Body of pancreas (tissue), 4 donors: ENCODE results near the gene TAF1D. TPM values are rescaled to one million over a fixed set of nuclear protein-coding genes. Genes with fewer than 3 reads are reported as not detected.

ENCODE experiments used
- ATAC-seq: fragments of 150-250 bp; one replicate; pipeline ENCODE4 v1.9.1; 2016
- DNase-seq, 4 donors: peaks; one replicate each; pipeline ENCODE4 v3.0.0-alpha.2; 2019
- H3K27ac ChIP-seq, 4 donors: fragments of 200-600 bp; sonication (generic); 1 replicate in 3 of 4; 2 replicates in 1 of 4; pipeline versions ENCODE4 v1.5.1 to v1.6.1; 2016 to 2019; ENCODE audit warnings: mild to moderate bottlenecking in 1 of 4, mixed read lengths in 1 of 4, moderate library complexity in 1 of 4
- H3K27me3 ChIP-seq, 2 donors: fragments of 200-600 bp; sonication (generic); one replicate each; pipeline ENCODE4 v1.6.0; 2016; ENCODE audit warnings: mild to moderate bottlenecking in 1 of 2
- H3K36me3 ChIP-seq, 2 donors: fragments of 200-600 bp; sonication (generic); replicated peaks in 1 of 2; 2 replicates each; pipeline ENCODE4 v1.5.1; 2016; ENCODE audit warnings: low read depth in 2 of 2; ENCODE audit not compliant: insufficient read depth in 1 of 2
- H3K4me1 ChIP-seq: fragments of 200-600 bp; sonication (generic); one replicate; pipeline ENCODE4 v1.6.0; 2016
- H3K4me3 ChIP-seq, 2 donors: fragments of 200-600 bp; sonication (generic); 1 replicate in 1 of 2; 2 replicates in 1 of 2; pipeline ENCODE4 v1.5.1; 2016 to 2019
- H3K9me3 ChIP-seq, 3 donors: fragments of 200-600 bp; sonication (generic); 1 replicate in 2 of 3; 2 replicates in 1 of 3; pipeline ENCODE4 v1.5.1; 2016
- POLR2A ChIP-seq, 3 donors: fragments of 450-650 bp; IDR thresholded peaks; one replicate each; pipeline ENCODE4 v1.6.1; 2016; ENCODE audit warnings: antibody characterized with exemption in 3 of 3, mild to moderate bottlenecking in 2 of 3
- WGBS, 2 donors: methylation state at CpG; one replicate each; pipeline ENCODE4 v1.1.5; 2017; 5-methylcytosine and 5-hydroxymethylcytosine counted together
- intact Hi-C: fragments of 100-400 bp; cut with DNase I; formaldehyde crosslinking; loops from one replicate; pipeline ENCODE4 v1.15.1; 2023
- total RNA-seq, 2 donors: library from RNA; depleted of rRNA; stranded (reverse); fragments of >200 nt; gene quantifications; one replicate each; pipeline ENCODE4 v1.1.0, GENCODE V29; 2016
- TF ChIP-seq, protein P1 (sequence below), 7 experiments: fragments of 450-650 bp in 4 of 7; fragments of 200-600 bp in 3 of 7; sonication (generic) in 3 of 7; IDR thresholded peaks; one replicate each; pipeline ENCODE4 v1.5.1; 2016 to 2019; ENCODE audit warnings: antibody characterized with exemption in 7 of 7

TAF1D gene
- total RNA-seq, 2 donors from 2014 or later = 113 to 177 TPM

DNA sequence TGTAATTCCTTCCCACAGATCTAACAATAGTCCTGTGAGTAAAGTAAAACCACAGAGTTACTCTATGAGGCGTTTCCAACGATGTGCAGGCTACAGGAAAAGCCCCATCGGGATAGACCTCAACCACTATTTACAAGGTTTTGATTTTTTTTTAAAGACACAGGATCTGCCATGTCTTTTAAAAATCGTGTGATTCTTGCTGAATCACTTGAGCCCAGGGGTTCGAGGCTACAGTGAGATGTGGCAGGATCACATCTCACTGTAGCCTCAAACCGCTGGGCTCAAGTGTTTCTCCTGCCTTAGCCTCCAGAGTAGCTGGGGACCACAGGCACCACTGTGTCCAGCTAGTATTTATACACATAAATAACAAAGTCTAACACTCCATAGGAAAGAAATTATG lies 7.8 kb downstream of the TAF1D start:
- ATAC-seq (no peak), DNase-seq (no peak)
- intact Hi-C loops = loop anchor here (10.0 kb wide), 1 partner anchor 49 kb away; no protein-coding TSS in a partner anchor
- 57 to 64% methylated on average over 6 of the region's 6 CpGs for WGBS, 2 donors
- peaks cover 26 to 53% of the 10 kb centered on the region in 2 donors for H3K36me3 ChIP-seq
- H3K4me3 ChIP-seq = no peak overlapping the region
- H3K9me3 ChIP-seq = no peaks in the 10 kb centered on the region
- TF ChIP-seq, protein P1, sequence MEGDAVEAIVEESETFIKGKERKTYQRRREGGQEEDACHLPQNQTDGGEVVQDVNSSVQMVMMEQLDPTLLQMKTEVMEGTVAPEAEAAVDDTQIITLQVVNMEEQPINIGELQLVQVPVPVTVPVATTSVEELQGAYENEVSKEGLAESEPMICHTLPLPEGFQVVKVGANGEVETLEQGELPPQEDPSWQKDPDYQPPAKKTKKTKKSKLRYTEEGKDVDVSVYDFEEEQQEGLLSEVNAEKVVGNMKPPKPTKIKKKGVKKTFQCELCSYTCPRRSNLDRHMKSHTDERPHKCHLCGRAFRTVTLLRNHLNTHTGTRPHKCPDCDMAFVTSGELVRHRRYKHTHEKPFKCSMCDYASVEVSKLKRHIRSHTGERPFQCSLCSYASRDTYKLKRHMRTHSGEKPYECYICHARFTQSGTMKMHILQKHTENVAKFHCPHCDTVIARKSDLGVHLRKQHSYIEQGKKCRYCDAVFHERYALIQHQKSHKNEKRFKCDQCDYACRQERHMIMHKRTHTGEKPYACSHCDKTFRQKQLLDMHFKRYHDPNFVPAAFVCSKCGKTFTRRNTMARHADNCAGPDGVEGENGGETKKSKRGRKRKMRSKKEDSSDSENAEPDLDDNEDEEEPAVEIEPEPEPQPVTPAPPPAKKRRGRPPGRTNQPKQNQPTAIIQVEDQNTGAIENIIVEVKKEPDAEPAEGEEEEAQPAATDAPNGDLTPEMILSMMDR (IDR thresholded peaks at IDR 0.05) = no peak
- TF ChIP-seq POLR2A (IDR thresholded peaks at IDR 0.05) = no peak
- H3K27ac ChIP-seq = no peak overlapping the region
- peaks cover 50% of the 10 kb centered on the region for H3K4me1 ChIP-seq
- no peaks in the 10 kb centered on the region for H3K27me3 ChIP-seq

DNA sequence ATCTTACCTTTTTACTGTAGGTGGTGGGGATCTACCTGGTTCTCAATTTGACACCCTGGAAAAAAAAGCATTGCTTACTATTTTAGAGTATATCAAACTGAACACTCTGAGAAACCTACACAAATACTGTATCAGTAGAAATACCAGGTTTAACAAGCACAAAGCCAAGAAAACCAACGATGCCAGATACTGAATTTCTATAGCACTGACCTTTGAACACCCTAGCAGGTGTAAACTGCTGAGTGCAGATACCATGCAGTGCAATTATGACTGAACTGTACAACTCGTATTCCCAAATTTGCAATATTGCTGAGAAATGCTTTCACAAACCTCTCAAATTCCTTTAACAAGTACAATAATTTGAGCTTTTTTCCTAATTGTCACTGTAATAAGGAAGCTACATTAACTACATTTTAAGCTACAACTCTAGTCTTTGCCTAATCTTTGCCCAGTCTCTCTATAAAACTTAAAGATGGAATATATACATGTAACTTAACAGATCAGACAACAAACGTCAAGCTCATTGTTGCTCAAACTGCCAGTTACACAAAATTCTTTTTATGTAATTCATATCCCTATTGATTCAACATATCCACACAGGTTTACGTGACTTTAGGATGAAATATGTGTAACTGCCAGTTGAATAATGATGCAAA lies 8.9 kb downstream of the TAF1D start:
- no peak overlapping the region for H3K27ac ChIP-seq
- intact Hi-C loops = loop anchor here (10.0 kb wide), 1 partner anchor 48 kb away; no protein-coding TSS in a partner anchor
- no peak for DNase-seq
- H3K4me3 ChIP-seq = no peak overlapping the region
- TF ChIP-seq, protein P1 (IDR thresholded peaks at IDR 0.05) = no peak
- TF ChIP-seq POLR2A (IDR thresholded peaks at IDR 0.05) = no peak
- no peaks in the 10 kb centered on the region for H3K9me3 ChIP-seq
- WGBS, 2 donors = 43 to 56% methylated on average over 4 of the region's 4 CpGs
- peaks cover 39% of the 10 kb centered on the region for H3K4me1 ChIP-seq
- no peaks in the 10 kb centered on the region for H3K27me3 ChIP-seq
- peaks cover 26 to 53% of the 10 kb centered on the region in 2 donors for H3K36me3 ChIP-seq
- no peak for ATAC-seq

DNA sequence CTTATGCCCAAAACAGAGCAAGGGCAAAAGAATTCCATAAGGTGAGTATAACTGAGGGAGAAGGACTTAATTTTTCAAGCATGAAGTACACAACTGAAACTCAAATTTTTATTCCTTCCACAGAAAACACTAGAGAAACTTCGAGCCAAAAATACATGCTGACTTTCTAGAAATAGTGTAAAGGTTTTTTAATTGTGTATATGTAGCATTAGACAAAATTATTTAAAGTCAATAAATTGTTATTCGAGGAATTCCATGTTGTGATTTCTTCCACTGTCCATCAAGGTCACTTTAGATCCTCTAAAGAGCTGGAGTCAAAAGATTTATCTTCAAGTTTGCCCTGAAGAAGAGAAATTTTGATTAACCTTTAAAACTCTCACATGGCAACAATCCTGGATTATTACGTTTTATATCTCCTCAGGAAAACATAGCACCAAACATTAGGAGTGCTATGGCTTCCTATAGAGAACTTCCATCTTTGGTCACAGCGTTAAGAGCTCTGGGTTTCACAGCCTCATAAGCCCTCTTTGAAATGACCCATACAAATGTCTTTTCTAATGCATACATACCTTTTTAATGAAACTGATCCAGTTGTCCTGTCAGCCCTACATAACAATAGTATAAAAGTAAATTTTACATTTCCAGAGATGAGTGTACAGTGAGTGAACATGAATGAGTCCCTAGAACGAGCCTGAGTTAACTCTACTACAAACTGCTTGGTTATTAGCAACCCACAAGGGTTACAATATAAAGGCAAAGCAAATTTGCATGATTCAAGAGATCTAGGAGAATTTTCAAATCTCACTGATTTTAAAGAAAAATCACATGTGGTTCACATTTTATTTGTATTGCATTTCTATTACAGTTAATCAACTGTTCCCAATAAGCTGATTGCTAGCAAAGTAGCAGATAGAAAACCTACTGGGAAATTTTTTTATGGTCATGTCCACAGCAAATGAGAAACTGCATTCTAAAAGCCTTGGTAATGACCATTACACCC lies 10.9 kb downstream of the TAF1D start:
- 79 to 80% methylated on average over 5 of the region's 5 CpGs for WGBS, 2 donors
- H3K9me3 ChIP-seq = no peaks in the 10 kb centered on the region
- intact Hi-C loops = loop anchor here (10.0 kb wide), 1 partner anchor 46 kb away; no protein-coding TSS in a partner anchor
- no peak overlapping the region for H3K4me3 ChIP-seq
- DNase-seq (no peak), ATAC-seq (no peak)
- peaks cover 26 to 40% of the 10 kb centered on the region in 2 donors for H3K36me3 ChIP-seq
- H3K4me1 ChIP-seq = peaks cover 25% of the 10 kb centered on the region
- H3K27me3 ChIP-seq = no peaks in the 10 kb centered on the region
- no peak overlapping the region for H3K27ac ChIP-seq
- TF ChIP-seq, protein P1 (IDR thresholded peaks at IDR 0.05) = no peak

DNA sequence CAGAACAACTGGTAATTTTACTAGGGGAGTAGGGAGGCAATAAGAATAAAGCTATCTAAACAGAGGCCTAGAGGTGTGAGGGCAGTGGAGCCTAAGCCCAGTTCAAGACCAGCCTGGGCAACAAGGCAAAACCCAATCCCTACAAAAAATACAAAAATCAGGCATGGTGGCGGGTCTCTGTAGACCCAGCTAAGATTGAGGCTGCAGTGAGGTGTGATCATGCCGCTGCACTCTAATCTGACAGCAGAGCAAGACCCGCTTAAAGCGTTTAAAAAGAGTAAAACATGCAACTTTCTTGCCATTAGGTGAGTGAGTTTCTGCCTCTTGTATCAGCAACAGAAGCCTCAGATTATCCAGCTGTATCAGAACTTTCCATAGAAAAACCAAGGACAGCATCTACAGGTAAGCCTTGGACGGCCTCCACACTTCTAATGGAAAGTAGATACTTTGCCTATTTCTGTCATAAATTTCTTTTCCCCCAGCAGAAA lies 12.1 kb downstream of the TAF1D start:
- H3K9me3 ChIP-seq = no peaks in the 10 kb centered on the region
- no peaks in the 10 kb centered on the region for H3K27me3 ChIP-seq
- no peak for DNase-seq
- no peak for ATAC-seq
- 94 to 96% methylated on average over 5 of the region's 5 CpGs for WGBS, 2 donors
- H3K4me1 ChIP-seq = peaks cover 17% of the 10 kb centered on the region
- intact Hi-C loops = no loop called here
- peaks cover 25 to 33% of the 10 kb centered on the region in 2 donors for H3K36me3 ChIP-seq
- H3K4me3 ChIP-seq = no peak overlapping the region
- TF ChIP-seq POLR2A (IDR thresholded peaks at IDR 0.05) = no peak
- TF ChIP-seq, protein P1 (IDR thresholded peaks at IDR 0.05) = no peak
- no peak overlapping the region for H3K27ac ChIP-seq
